ENCODE results near the gene EIF4G1.

EIF4G1 gene

GRCh38 chr3:184305577-184305976, 8.8 kb upstream of the EIF4G1 start:
- no peak for DNase-seq (ENCODE audit: low spot score)

- DNase-seq (ENCODE audit: low spot score), result no peak
Observed at GRCh38 chr3:184306341-184306972, 7.9 kb upstream of the EIF4G1 start.

GRCh38 chr3:184307915-184308314, 6.5 kb upstream of the EIF4G1 start:
- no peak for DNase-seq (ENCODE audit: low spot score)

GRCh38 chr3:184308744-184309143, 5.7 kb upstream of the EIF4G1 start:
- DNase-seq (ENCODE audit: low spot score), result no peak

- no peak for DNase-seq (ENCODE audit: low spot score)
Observed at GRCh38 chr3:184311633-184312032, 2.8 kb upstream of the EIF4G1 start.

- DNase-seq (ENCODE audit: low spot score), result peak; percentile 53
Observed at GRCh38 chr3:184314700-184315542, 515 bp downstream of the EIF4G1 start.

GRCh38 chr3:184315543-184315867, 1.1 kb downstream of the EIF4G1 start:
- DNase-seq (ENCODE audit: low spot score), result no peak

GRCh38 chr3:184315871-184316661, 1.7 kb downstream of the EIF4G1 start:
- DNase-seq (ENCODE audit: low spot score), result no peak

GRCh38 chr3:184316792-184317191, 2.4 kb downstream of the EIF4G1 start:
- no peak for DNase-seq (ENCODE audit: low spot score)

- DNase-seq (ENCODE audit: low spot score), result no peak
Observed at GRCh38 chr3:184317201-184317600, 2.8 kb downstream of the EIF4G1 start.

- DNase-seq (ENCODE audit: low spot score), result peak; percentile 96
Observed at GRCh38 chr3:184320104-184320445, 5.7 kb downstream of the EIF4G1 start.

GRCh38 chr3:184321666-184322065, 7.3 kb downstream of the EIF4G1 start:
- no peak for DNase-seq (ENCODE audit: low spot score)

- DNase-seq (ENCODE audit: low spot score), result no peak
Observed at GRCh38 chr3:184322731-184323487, 8.5 kb downstream of the EIF4G1 start.

- no peak for DNase-seq (ENCODE audit: low spot score)
Observed at GRCh38 chr3:184323696-184324095, 9.3 kb downstream of the EIF4G1 start.

GRCh38 chr3:184325269-184325668, 10.9 kb downstream of the EIF4G1 start:
- no peak for DNase-seq (ENCODE audit: low spot score)

GRCh38 chr3:184325715-184326369, 11.4 kb downstream of the EIF4G1 start:
- no peak for DNase-seq (ENCODE audit: low spot score)

- DNase-seq (ENCODE audit: low spot score), result no peak
Observed at GRCh38 chr3:184327171-184327570, 12.8 kb downstream of the EIF4G1 start.

GRCh38 chr3:184328516-184328915, 14.1 kb downstream of the EIF4G1 start:
- no peak for DNase-seq (ENCODE audit: low spot score)

GRCh38 chr3:184332370-184333090, 18.1 kb downstream of the EIF4G1 start:
- no peak for DNase-seq (ENCODE audit: low spot score)

GRCh38 chr3:184333190-184333589, 18.8 kb downstream of the EIF4G1 start:
- DNase-seq (ENCODE audit: low spot score), result no peak

- DNase-seq (ENCODE audit: low spot score), result no peak
Observed at GRCh38 chr3:184333700-184334099, 19.3 kb downstream of the EIF4G1 start.
